ENCODE data around the gene MAP3K20. TPM values are rescaled to one million over a fixed set of nuclear protein-coding genes. Genes with fewer than 3 reads are reported as not detected.
A peak's percentile ranks its signal among the peaks of the same experiment; 100 is the strongest.
"Not testable (repeated sequence)": the region's sequence is repeated elsewhere in the genome, so short reads cannot be mapped to it uniquely, and the experiment has no call there.

Gene MAP3K20
- total and polyA plus RNA-seq, 2 experiments from 2014 or later = 151 to 169 TPM

GRCh38 chr2:173171321-173171720 is 95.7 kb downstream of the MAP3K20 start:
- Histone ChIP-seq H3K4me3 (no peak overlapping the region), H3K27me3 (no peaks in the 10 kb centered on the region), H3K36me3 (no peaks in the 10 kb centered on the region), H3K9me3 (ENCODE audit: low read depth) (no peaks in the 10 kb centered on the region), H3K27ac (peak overlapping the region; percentile 54), H3K4me1 (ENCODE audit: low read depth) (peaks cover 17% of the 10 kb centered on the region)
- DNase-seq (ENCODE audit: low read depth in 1 of 2, low spot score in 1 of 2) = no peak
- TF ChIP-seq CTCF (IDR thresholded peaks at IDR 0.05; ENCODE audit: low read depth, low read length) = no peak

- Histone ChIP-seq H3K9me3 (ENCODE audit: low read depth) (no peaks in the 10 kb centered on the region), H3K4me3 (no peak overlapping the region), H3K36me3 (no peaks in the 10 kb centered on the region), H3K27ac (peak overlapping the region; percentile 54), H3K27me3 (no peaks in the 10 kb centered on the region), H3K4me1 (ENCODE audit: low read depth) (peaks cover 17% of the 10 kb centered on the region)
- DNase-seq (ENCODE audit: low read depth in 1 of 2, low spot score in 1 of 2) = peak in 1 of 2 donors; percentile 14
- no peak for TF ChIP-seq CTCF (IDR thresholded peaks at IDR 0.05; ENCODE audit: low read depth, low read length)
Measured at GRCh38 chr2:173171924-173172643, 96.4 kb downstream of the MAP3K20 start.

- not testable (repeated sequence) for H3K4me3 ChIP-seq; H3K27me3 ChIP-seq; H3K36me3 ChIP-seq; H3K9me3 ChIP-seq (ENCODE audit: low read depth); DNase-seq (ENCODE audit: low read depth in 1 of 2, low spot score in 1 of 2); H3K27ac ChIP-seq
- peaks cover 17% of the 10 kb centered on the region for H3K4me1 ChIP-seq (ENCODE audit: low read depth)
Measured at GRCh38 chr2:173174339-173174738, 98.7 kb downstream of the MAP3K20 start.

- Histone ChIP-seq H3K27ac (peak overlapping the region; percentile 27), H3K9me3 (ENCODE audit: low read depth) (no peaks in the 10 kb centered on the region), H3K36me3 (no peaks in the 10 kb centered on the region), H3K4me3 (no peak overlapping the region), H3K27me3 (no peaks in the 10 kb centered on the region), H3K4me1 (ENCODE audit: low read depth) (peaks cover 17% of the 10 kb centered on the region)
- peak in 1 of 2 donors; percentile 23 for DNase-seq (ENCODE audit: low read depth in 1 of 2, low spot score in 1 of 2)
- no peak for TF ChIP-seq CTCF (IDR thresholded peaks at IDR 0.05; ENCODE audit: low read depth, low read length)
Measured at GRCh38 chr2:173175222-173175621, 99.6 kb downstream of the MAP3K20 start.

GRCh38 chr2:173181982-173182381 is 106.3 kb downstream of the MAP3K20 start:
- peaks cover under 1% of the 10 kb centered on the region for H3K4me1 ChIP-seq (ENCODE audit: low read depth)
- H3K9me3 ChIP-seq (ENCODE audit: low read depth) = no peaks in the 10 kb centered on the region
- peaks cover 10% of the 10 kb centered on the region for H3K36me3 ChIP-seq
- H3K4me3 ChIP-seq = no peak overlapping the region
- H3K27me3 ChIP-seq = no peaks in the 10 kb centered on the region
- TF ChIP-seq CTCF (IDR thresholded peaks at IDR 0.05; ENCODE audit: low read depth, low read length) = no peak
- DNase-seq (ENCODE audit: low read depth in 1 of 2, low spot score in 1 of 2) = no peak
- no peak overlapping the region for H3K27ac ChIP-seq
